ENCODE data around the gene COQ10A.

Gene COQ10A

DNA sequence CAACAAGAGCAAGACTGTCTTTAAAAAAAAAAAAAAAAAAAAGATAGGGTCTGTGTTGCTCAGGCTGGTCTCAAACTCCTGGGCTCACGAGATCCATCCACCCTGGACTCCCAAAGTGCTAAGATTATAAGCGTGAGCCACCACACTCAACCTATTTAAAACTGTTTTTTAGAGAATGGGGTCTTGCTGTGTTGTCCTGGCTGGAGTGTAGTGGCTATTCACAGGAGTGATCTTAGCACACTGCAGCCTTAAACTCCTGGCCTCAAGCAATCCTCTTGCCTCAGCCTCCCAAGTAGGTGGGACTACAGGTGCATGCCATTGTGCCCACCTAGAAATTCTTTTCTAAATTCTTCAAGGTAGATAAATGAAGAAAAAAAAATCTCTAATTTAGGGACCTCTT lies 7.6 kb downstream of the COQ10A start:
- no peak overlapping the region for H3K4me3 ChIP-seq (ENCODE audit: low read length)
- no peaks in the 10 kb centered on the region for H3K4me1 ChIP-seq (ENCODE audit: low read length)
- no peaks in the 10 kb centered on the region for H3K9me3 ChIP-seq (replicated peaks; ENCODE audit: insufficient read depth, low read length)
- no peak for DNase-seq
- peaks cover 21% of the 10 kb centered on the region for H3K36me3 ChIP-seq (replicated peaks; ENCODE audit: insufficient read depth, low read length)
- TF ChIP-seq EZH2phosphoT487 (IDR thresholded peaks at IDR 0.05; ENCODE audit: low read length) = no peak
- no peak for TF ChIP-seq EZH2 (optimal IDR thresholded peaks at IDR 0.05; ENCODE audit: low read depth, low read length)
- TF ChIP-seq, protein P1, sequence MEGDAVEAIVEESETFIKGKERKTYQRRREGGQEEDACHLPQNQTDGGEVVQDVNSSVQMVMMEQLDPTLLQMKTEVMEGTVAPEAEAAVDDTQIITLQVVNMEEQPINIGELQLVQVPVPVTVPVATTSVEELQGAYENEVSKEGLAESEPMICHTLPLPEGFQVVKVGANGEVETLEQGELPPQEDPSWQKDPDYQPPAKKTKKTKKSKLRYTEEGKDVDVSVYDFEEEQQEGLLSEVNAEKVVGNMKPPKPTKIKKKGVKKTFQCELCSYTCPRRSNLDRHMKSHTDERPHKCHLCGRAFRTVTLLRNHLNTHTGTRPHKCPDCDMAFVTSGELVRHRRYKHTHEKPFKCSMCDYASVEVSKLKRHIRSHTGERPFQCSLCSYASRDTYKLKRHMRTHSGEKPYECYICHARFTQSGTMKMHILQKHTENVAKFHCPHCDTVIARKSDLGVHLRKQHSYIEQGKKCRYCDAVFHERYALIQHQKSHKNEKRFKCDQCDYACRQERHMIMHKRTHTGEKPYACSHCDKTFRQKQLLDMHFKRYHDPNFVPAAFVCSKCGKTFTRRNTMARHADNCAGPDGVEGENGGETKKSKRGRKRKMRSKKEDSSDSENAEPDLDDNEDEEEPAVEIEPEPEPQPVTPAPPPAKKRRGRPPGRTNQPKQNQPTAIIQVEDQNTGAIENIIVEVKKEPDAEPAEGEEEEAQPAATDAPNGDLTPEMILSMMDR (IDR thresholded peaks at IDR 0.05; ENCODE audit: low read length) = no peak
- H3K27me3 ChIP-seq (replicated peaks; ENCODE audit: insufficient read depth, low read length) = no peaks in the 10 kb centered on the region
- peaks cover 16% of the 10 kb centered on the region; the same call in 1 of the 2 replicates for H3F3A ChIP-seq (ENCODE audit: insufficient read depth, low read length)
- no peak overlapping the region for H3K9ac ChIP-seq (ENCODE audit: low read length)
- no peaks in the 10 kb centered on the region for H3K79me2 ChIP-seq (ENCODE audit: low read length)
- H4K20me1 ChIP-seq (ENCODE audit: insufficient read depth, low read length) = no peaks in the 10 kb centered on the region
- no peak overlapping the region for H2AFZ ChIP-seq (ENCODE audit: low read length)
- H3K27ac ChIP-seq (ENCODE audit: low read length) = no peak overlapping the region
- no peak overlapping the region for H3K4me2 ChIP-seq (ENCODE audit: low read depth, low read length)
- H3K9me2 ChIP-seq (replicated peaks; ENCODE audit: insufficient read depth, low read length) = no peaks in the 10 kb centered on the region

DNA sequence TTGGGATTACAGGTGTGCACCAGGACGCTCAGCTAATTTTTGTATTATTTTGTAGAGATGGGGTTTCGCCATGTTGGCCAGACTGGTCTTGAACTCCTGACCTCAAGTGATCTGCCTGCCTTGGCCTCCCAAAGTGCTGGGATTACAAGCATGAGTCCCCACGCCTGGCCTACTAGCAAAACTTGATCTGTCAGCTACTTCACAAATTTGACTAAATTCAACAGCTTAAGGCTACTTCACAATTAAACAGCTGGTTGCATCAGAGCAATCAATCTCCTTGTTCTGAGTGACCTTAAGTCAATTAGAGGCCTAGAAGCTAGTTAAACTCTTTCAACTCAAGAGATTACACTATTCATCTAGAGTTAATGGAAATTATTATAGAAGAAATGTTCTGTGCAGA lies 12.2 kb downstream of the COQ10A start:
- no peak overlapping the region for H3K4me2 ChIP-seq (ENCODE audit: low read depth, low read length)
- DNase-seq = no peak

DNA sequence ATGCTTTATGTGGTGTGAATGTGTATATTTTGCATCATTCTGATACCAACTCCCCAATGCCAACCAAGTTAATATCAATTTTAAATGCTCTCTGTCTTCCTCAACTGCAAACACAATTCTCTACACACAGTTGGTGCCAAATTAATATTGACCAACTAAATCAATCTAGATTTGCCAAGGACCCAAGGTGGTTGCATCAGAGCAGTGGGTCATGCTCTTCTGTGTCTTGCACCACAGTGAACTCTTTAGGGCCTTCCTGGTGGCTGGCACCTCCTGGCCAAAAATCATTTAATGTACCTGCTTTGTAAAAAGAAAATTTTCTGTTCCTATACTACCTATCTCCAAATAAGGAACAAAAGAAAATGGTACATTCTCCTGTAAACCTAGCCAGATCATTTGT lies 14.1 kb downstream of the COQ10A start:
- no peaks in the 10 kb centered on the region for H3K4me1 ChIP-seq (ENCODE audit: low read length)
- no peak overlapping the region for H3K4me3 ChIP-seq (ENCODE audit: low read length)
- TF ChIP-seq EZH2 (optimal IDR thresholded peaks at IDR 0.05; ENCODE audit: low read depth, low read length) = no peak
- no peak for TF ChIP-seq EZH2phosphoT487 (IDR thresholded peaks at IDR 0.05; ENCODE audit: low read length)
- TF ChIP-seq, protein P1 (IDR thresholded peaks at IDR 0.05; ENCODE audit: low read length) = no peak
- H4K20me1 ChIP-seq (ENCODE audit: insufficient read depth, low read length) = no peaks in the 10 kb centered on the region
- no peak overlapping the region for H3K4me2 ChIP-seq (ENCODE audit: low read depth, low read length)
- H3K9me3 ChIP-seq (replicated peaks; ENCODE audit: insufficient read depth, low read length) = no peaks in the 10 kb centered on the region
- DNase-seq = no peak
- H3K9ac ChIP-seq (ENCODE audit: low read length) = no peak overlapping the region
- no peaks in the 10 kb centered on the region for H3F3A ChIP-seq (ENCODE audit: insufficient read depth, low read length)
- peaks cover 7% of the 10 kb centered on the region for H3K79me2 ChIP-seq (ENCODE audit: low read length)
- no peak overlapping the region for H2AFZ ChIP-seq (ENCODE audit: low read length)
- no peak overlapping the region for H3K27ac ChIP-seq (ENCODE audit: low read length)
- peaks cover 16% of the 10 kb centered on the region for H3K36me3 ChIP-seq (replicated peaks; ENCODE audit: insufficient read depth, low read length)
- no peaks in the 10 kb centered on the region for H3K9me2 ChIP-seq (replicated peaks; ENCODE audit: insufficient read depth, low read length)
- H3K27me3 ChIP-seq (replicated peaks; ENCODE audit: insufficient read depth, low read length) = no peaks in the 10 kb centered on the region

More for the DNA sequence above, 12.2 kb downstream of the COQ10A start:
- TF ChIP-seq, protein P1 (IDR thresholded peaks at IDR 0.05; ENCODE audit: low read length) = no peak
- TF ChIP-seq EZH2phosphoT487 (IDR thresholded peaks at IDR 0.05; ENCODE audit: low read length) (no peak), EZH2 (optimal IDR thresholded peaks at IDR 0.05; ENCODE audit: low read depth, low read length) (no peak)
- H3K9me3 ChIP-seq (replicated peaks; ENCODE audit: insufficient read depth, low read length) = no peaks in the 10 kb centered on the region
- H3K4me3 ChIP-seq (ENCODE audit: low read length) = no peak overlapping the region
- H3K79me2 ChIP-seq (ENCODE audit: low read length) = no peaks in the 10 kb centered on the region
- no peaks in the 10 kb centered on the region for H3F3A ChIP-seq (ENCODE audit: insufficient read depth, low read length)
- no peak overlapping the region for H2AFZ ChIP-seq (ENCODE audit: low read length)
- no peaks in the 10 kb centered on the region for H3K27me3 ChIP-seq (replicated peaks; ENCODE audit: insufficient read depth, low read length)
- H4K20me1 ChIP-seq (ENCODE audit: insufficient read depth, low read length) = no peaks in the 10 kb centered on the region
- no peaks in the 10 kb centered on the region for H3K9me2 ChIP-seq (replicated peaks; ENCODE audit: insufficient read depth, low read length)
- H3K4me1 ChIP-seq (ENCODE audit: low read length) = no peaks in the 10 kb centered on the region
- no peak overlapping the region for H3K27ac ChIP-seq (ENCODE audit: low read length)
- peaks cover 21% of the 10 kb centered on the region for H3K36me3 ChIP-seq (replicated peaks; ENCODE audit: insufficient read depth, low read length)
- H3K9ac ChIP-seq (ENCODE audit: low read length) = no peak overlapping the region
